OCI-LY7 (cell line): ENCODE results near the gene HSDL2.

Experiments
- CTCF ChIP-seq: fragments of 200-600 bp; sonication (generic); conservative IDR thresholded peaks from 2 replicates; pipeline ENCODE4 v1.5.1; 2014; ENCODE audit warnings: mild to moderate bottlenecking, antibody characterized with exemption, low read length, moderate library complexity, mixed read lengths
- EZH2phosphoT487 ChIP-seq: fragments of 200-600 bp; sonication (generic); IDR thresholded peaks from 2 replicates; pipeline ENCODE4 v1.6.1; 2018; ENCODE audit warnings: low read depth, borderline replicate concordance, mild to moderate bottlenecking, mixed run types, antibody characterized with exemption, low read length, moderate library complexity, mixed read lengths

GRCh38 chr9:112409758-112410157, 29.9 kb downstream of the HSDL2 start:
- TF ChIP-seq CTCF = no peak
- TF ChIP-seq EZH2phosphoT487 = no peak
